GM12878 (cell line): ENCODE data around the gene ACACB. TPM values are rescaled to one million over a fixed set of nuclear protein-coding genes. Genes with fewer than 3 reads are reported as not detected.

Experiments
- BHLHE40 ChIP-seq, 2 experiments: fragments of 450-650 bp in 1 of 2; IDR thresholded peaks; 2 replicates each; pipeline ENCODE4 v1.6.1; 2011 to 2017; ENCODE audit warnings: low read depth in 2 of 2, borderline replicate concordance in 1 of 2, improper control_type of control experiment in 1 of 2, low read length in 1 of 2, mild to moderate bottlenecking in 1 of 2
- BMI1 ChIP-seq: fragments of 450-650 bp; IDR thresholded peaks from 2 replicates; pipeline ENCODE4 v1.6.1; 2016; ENCODE audit warnings: mild to moderate bottlenecking, moderate library complexity, borderline replicate concordance
- ETV6 ChIP-seq, 2 experiments: fragments of 450-650 bp in 1 of 2; IDR thresholded peaks in 1 of 2; conservative IDR thresholded peaks in 1 of 2; 2 replicates each; pipeline ENCODE4 v1.6.1; 2014; ENCODE audit warnings: antibody characterized with exemption in 1 of 2, borderline replicate concordance in 1 of 2, low read depth in 1 of 2, mild to moderate bottlenecking in 1 of 2, moderate library complexity in 1 of 2
- GATAD2B ChIP-seq: fragments of 450-650 bp; conservative IDR thresholded peaks from 2 replicates; pipeline ENCODE4 v1.6.1; 2017; ENCODE audit warnings: low read depth, mild to moderate bottlenecking, moderate library complexity
- HDAC2 ChIP-seq: fragments of 200-600 bp; sonication (generic); IDR thresholded peaks from 2 replicates; pipeline ENCODE4 v1.6.1; 2017
- IRF5 ChIP-seq: fragments of 450-650 bp; IDR thresholded peaks from 2 replicates; pipeline ENCODE4 v1.6.1; 2017; ENCODE audit warnings: borderline replicate concordance
- JUND ChIP-seq: IDR thresholded peaks from 2 replicates; pipeline ENCODE4 v1.6.1; 2012; ENCODE audit warnings: low read depth, mild to moderate bottlenecking, low read length, improper control_type of control experiment, moderate library complexity
- MAX ChIP-seq: IDR thresholded peaks from 2 replicates; pipeline ENCODE4 v1.6.1; 2012; ENCODE audit warnings: low read depth, low read length, improper control_type of control experiment
- NFIC ChIP-seq: IDR thresholded peaks from 2 replicates; pipeline ENCODE4 v1.6.1; 2012; ENCODE audit warnings: low read depth, mild to moderate bottlenecking, inconsistent platforms, low read length, moderate library complexity
- NFXL1 ChIP-seq: fragments of 450-650 bp; IDR thresholded peaks from 2 replicates; pipeline ENCODE4 v1.6.1; 2017; ENCODE audit warnings: antibody characterized with exemption, mild to moderate bottlenecking, borderline replicate concordance
- NR2C1 ChIP-seq: fragments of 450-650 bp; IDR thresholded peaks from 2 replicates; pipeline ENCODE4 v1.6.1; 2017; ENCODE audit warnings: antibody characterized with exemption, mild to moderate bottlenecking, moderate library complexity
- PAX5 ChIP-seq: IDR thresholded peaks from 2 replicates; pipeline ENCODE4 v1.6.1; 2011; ENCODE audit warnings: low read depth, low read length, borderline replicate concordance
- POLR2AphosphoS2 ChIP-seq: IDR thresholded peaks from 2 replicates; pipeline ENCODE4 v1.6.1; 2011; ENCODE audit warnings: low read depth, mild to moderate bottlenecking, low read length, improper control_type of control experiment, moderate library complexity
- RAD21 ChIP-seq: IDR thresholded peaks from 2 replicates; pipeline ENCODE4 v1.6.1; 2011; ENCODE audit warnings: mild to moderate bottlenecking, low read depth, low read length, moderate library complexity; ENCODE audit not compliant: insufficient read depth
- RELB ChIP-seq: fragments of 450-650 bp; IDR thresholded peaks from 2 replicates; pipeline ENCODE4 v1.6.1; 2017; ENCODE audit warnings: low read depth, mild to moderate bottlenecking, moderate library complexity
- SMAD1 ChIP-seq: fragments of 450-650 bp; IDR thresholded peaks from 2 replicates; pipeline ENCODE4 v1.6.1; 2018; ENCODE audit warnings: mild to moderate bottlenecking, low read depth; ENCODE audit not compliant: partially characterized antibody
- TAF1 ChIP-seq: IDR thresholded peaks from 2 replicates; pipeline ENCODE4 v1.6.1; 2011; ENCODE audit warnings: mild to moderate bottlenecking, low read depth, low read length, borderline replicate concordance
- TBL1XR1 ChIP-seq: IDR thresholded peaks from 2 replicates; pipeline ENCODE4 v1.6.1; 2012; ENCODE audit warnings: low read depth, low read length, improper control_type of control experiment
- TCF12 ChIP-seq: IDR thresholded peaks from 2 replicates; pipeline ENCODE4 v1.6.1; 2011; ENCODE audit warnings: low read depth, mild to moderate bottlenecking, low read length
- ZNF274 ChIP-seq: IDR thresholded peaks from one replicate; pipeline ENCODE4 v1.8.0; 2011; ENCODE audit not compliant: insufficient read length, insufficient read depth
- ZNF384 ChIP-seq: IDR thresholded peaks from 2 replicates; pipeline ENCODE4 v1.6.1; 2012; ENCODE audit warnings: low read depth, mild to moderate bottlenecking, low read length, improper control_type of control experiment, borderline replicate concordance
- ZNF687 ChIP-seq: fragments of 450-650 bp; IDR thresholded peaks from 2 replicates; pipeline ENCODE4 v1.6.1; 2017; ENCODE audit warnings: mild to moderate bottlenecking, moderate library complexity
- polyA plus RNA-seq, 11 experiments: library from polyadenylated mRNA; depleted of rRNA in 4 of 11; unstranded in 6 of 11; stranded (reverse) in 5 of 11; fragments of >200 nt; fragmentation: Nextera tagmentation in 4 of 11; fragmentation: Illumina TruSeq in 1 of 11; extraction: Ambion mirVana in 4 of 11; extraction: Trizol in 1 of 11; gene quantifications; 1 replicate in 1 of 11; 2 replicates in 10 of 11; pipeline versions ENCODE4 v1.2.1 to v1.2.3, GENCODE V29; 2011 to 2016; ENCODE audit warnings: inconsistent platforms in 2 of 11, missing spikeins in 2 of 11, low read depth in 1 of 11
- total RNA-seq, 4 experiments: library from RNA; depleted of rRNA in 3 of 4; stranded (reverse); fragments of >200 nt in 3 of 4; fragmentation: Illumina TruSeq in 1 of 4; extraction: Trizol in 1 of 4; gene quantifications; 2 replicates each; pipeline versions ENCODE4 v1.2.1 to v1.2.3, GENCODE V29; 2013 to 2021

Gene ACACB
- total and polyA plus RNA-seq, 10 of the 15 experiments (the other 5 are each of a cell fraction or from before 2014, with no cell fraction given), result 0.05 to 1.9 (median 0.38) TPM; not detected in 2

GRCh38 chr12:109093022-109093918 lies 23.1 kb upstream of the ACACB start, which contains the start of gene ALKBH2 (continued):
- TF ChIP-seq BHLHE40 (IDR thresholded peaks at IDR 0.05; ENCODE audit: borderline replicate concordance in 1 of 2, low read depth in 2 of 2, low read length in 1 of 2), result peak; percentile 62 to 80; a peak in 3 of 4 replicates
- no peak for TF ChIP-seq NFIC
- no peak for TF ChIP-seq ETV6 (conservative IDR thresholded peaks at IDR 0.05 in 1 of 2, IDR thresholded peaks at IDR 0.05 in 1 of 2; ENCODE audit: borderline replicate concordance in 1 of 2, low read depth in 1 of 2)
- peak; percentile 98 for TF ChIP-seq ZNF687
- 0 out of 2 replicates have a peak, but pooled peaks have one; percentile 52 for TF ChIP-seq NFXL1
- TF ChIP-seq POLR2AphosphoS2, result no peak; the same call in 1 of the 2 replicates
- peak; percentile 98 for TF ChIP-seq MAX
- TF ChIP-seq RAD21, result peak; percentile 75
- TF ChIP-seq TAF1, result peak; percentile 61; the same call in 1 of the 2 replicates
- no peak for TF ChIP-seq IRF5
- TF ChIP-seq SMAD1, result peak; percentile 55
- 0 out of 2 replicates have a peak, but pooled peaks have one; percentile 10 for TF ChIP-seq JUND
- TF ChIP-seq TBL1XR1, result 0 out of 2 replicates have a peak, but pooled peaks have one; percentile 11
- TF ChIP-seq GATAD2B, result peak; percentile 62; the same call in 1 of the 2 replicates
- no peak for TF ChIP-seq NR2C1
- TF ChIP-seq TCF12, result peak; percentile 59; the same call in 1 of the 2 replicates
- no peak for TF ChIP-seq ZNF274
- TF ChIP-seq HDAC2, result no peak
- TF ChIP-seq BMI1, result no peak
- TF ChIP-seq RELB, result peak; percentile 56
- TF ChIP-seq ZNF384, result no peak
- TF ChIP-seq PAX5, result peak; percentile 85; the same call in 1 of the 2 replicates
